Skeletal muscle satellite cell (primary cell): ENCODE results near the gene AAGAB.
A peak's percentile ranks its signal among the peaks of the same experiment; 100 is the strongest.

Experiments
- H3K27me3 ChIP-seq: 2 replicates; pipeline ENCODE4 v1.7.0; 2013; ENCODE audit warnings: low read length; ENCODE audit not compliant: control insufficient read depth, insufficient read depth
- H3K36me3 ChIP-seq: 2 replicates; pipeline ENCODE4 v1.7.0; 2013; ENCODE audit warnings: mild to moderate bottlenecking, control low read depth, low read length; ENCODE audit not compliant: insufficient read depth
- H3K4me1 ChIP-seq: 2 replicates; pipeline ENCODE4 v1.7.0; 2013; ENCODE audit warnings: low read length; ENCODE audit not compliant: control insufficient read depth, insufficient read depth
- H3K4me2 ChIP-seq: 2 replicates; pipeline ENCODE4 v1.7.0; 2013; ENCODE audit warnings: mild to moderate bottlenecking, low read length
- H3K4me3 ChIP-seq: 2 replicates; pipeline ENCODE4 v1.7.0; 2013; ENCODE audit warnings: low read length
- H3K9ac ChIP-seq: 2 replicates; pipeline ENCODE4 v1.7.0; 2013; ENCODE audit warnings: mild to moderate bottlenecking, low read depth, low read length, moderate library complexity
- H3K9me3 ChIP-seq: replicated peaks from 2 replicates; pipeline ENCODE4 v1.7.0; 2013; ENCODE audit warnings: mild to moderate bottlenecking, control low read depth, low read length

Gene AAGAB

GRCh38 chr15:67202991-67203390 lies 51.5 kb downstream of the AAGAB start:
- H3K36me3 ChIP-seq = peaks cover 40% of the 10 kb centered on the region
- no peaks in the 10 kb centered on the region for H3K27me3 ChIP-seq
- H3K9ac ChIP-seq = no peak overlapping the region
- H3K9me3 ChIP-seq = no peaks in the 10 kb centered on the region
- no peak overlapping the region for H3K4me2 ChIP-seq
- H3K4me3 ChIP-seq = no peak overlapping the region
- H3K4me1 ChIP-seq = peaks cover 35% of the 10 kb centered on the region

- no peak overlapping the region for H3K9ac ChIP-seq
- H3K9me3 ChIP-seq = no peaks in the 10 kb centered on the region
- H3K4me2 ChIP-seq = no peak overlapping the region
- no peak overlapping the region for H3K4me3 ChIP-seq
- no peaks in the 10 kb centered on the region for H3K27me3 ChIP-seq
- H3K4me1 ChIP-seq = peaks cover 38% of the 10 kb centered on the region
- H3K36me3 ChIP-seq = peaks cover 37% of the 10 kb centered on the region
Observed at GRCh38 chr15:67202091-67202490, 52.4 kb downstream of the AAGAB start.

- Histone ChIP-seq H3K9me3 (no peaks in the 10 kb centered on the region), H3K9ac (peak overlapping the region; percentile 63), H3K27me3 (no peaks in the 10 kb centered on the region), H3K36me3 (peaks cover 32% of the 10 kb centered on the region), H3K4me3 (no peak overlapping the region), H3K4me1 (peaks cover 47% of the 10 kb centered on the region), H3K4me2 (no peak overlapping the region)
Observed at GRCh38 chr15:67201136-67201535, 53.3 kb downstream of the AAGAB start.

GRCh38 chr15:67199881-67200763 lies 54.3 kb downstream of the AAGAB start:
- Histone ChIP-seq H3K4me3 (no peak overlapping the region), H3K4me2 (no peak overlapping the region), H3K36me3 (peaks cover 29% of the 10 kb centered on the region), H3K9me3 (no peaks in the 10 kb centered on the region), H3K4me1 (peaks cover 48% of the 10 kb centered on the region), H3K27me3 (no peaks in the 10 kb centered on the region), H3K9ac (peak overlapping the region; percentile 63)

- H3K27me3 ChIP-seq = no peaks in the 10 kb centered on the region
- H3K4me3 ChIP-seq = no peak overlapping the region
- no peak overlapping the region for H3K4me2 ChIP-seq
- H3K9me3 ChIP-seq = no peaks in the 10 kb centered on the region
- H3K9ac ChIP-seq = peak overlapping the region; percentile 63
- peaks cover 48% of the 10 kb centered on the region for H3K4me1 ChIP-seq
- H3K36me3 ChIP-seq = peaks cover 30% of the 10 kb centered on the region
Observed at GRCh38 chr15:67199391-67199790, 55.1 kb downstream of the AAGAB start.

- Histone ChIP-seq H3K4me3 (no peak overlapping the region), H3K9ac (no peak overlapping the region), H3K4me1 (peaks cover 48% of the 10 kb centered on the region), H3K36me3 (peaks cover 31% of the 10 kb centered on the region), H3K9me3 (no peaks in the 10 kb centered on the region), H3K27me3 (no peaks in the 10 kb centered on the region), H3K4me2 (no peak overlapping the region)
Observed at GRCh38 chr15:67198157-67198754, 56.2 kb downstream of the AAGAB start.

GRCh38 chr15:67197364-67197695 lies 57.1 kb downstream of the AAGAB start:
- Histone ChIP-seq H3K36me3 (peaks cover 39% of the 10 kb centered on the region), H3K27me3 (no peaks in the 10 kb centered on the region), H3K4me1 (peaks cover 48% of the 10 kb centered on the region), H3K4me3 (no peak overlapping the region), H3K4me2 (no peak overlapping the region), H3K9ac (no peak overlapping the region), H3K9me3 (no peaks in the 10 kb centered on the region)

GRCh38 chr15:67196672-67197363 lies 57.6 kb downstream of the AAGAB start:
- H3K4me1 ChIP-seq = peaks cover 48% of the 10 kb centered on the region
- no peaks in the 10 kb centered on the region for H3K9me3 ChIP-seq
- H3K4me2 ChIP-seq = peak overlapping the region; percentile 26
- H3K27me3 ChIP-seq = no peaks in the 10 kb centered on the region
- peaks cover 44% of the 10 kb centered on the region for H3K36me3 ChIP-seq
- H3K9ac ChIP-seq = peak overlapping the region; percentile 39
- H3K4me3 ChIP-seq = no peak overlapping the region

- no peak overlapping the region for H3K4me3 ChIP-seq
- H3K9me3 ChIP-seq = no peaks in the 10 kb centered on the region
- H3K9ac ChIP-seq = peak overlapping the region; percentile 39
- H3K27me3 ChIP-seq = no peaks in the 10 kb centered on the region
- H3K4me2 ChIP-seq = peak overlapping the region; percentile 26
- H3K36me3 ChIP-seq = peaks cover 45% of the 10 kb centered on the region
- peaks cover 45% of the 10 kb centered on the region for H3K4me1 ChIP-seq
Observed at GRCh38 chr15:67196222-67196621, 58.2 kb downstream of the AAGAB start.

- H3K36me3 ChIP-seq = peaks cover 52% of the 10 kb centered on the region
Observed at GRCh38 chr15:67195305-67195704, 59.2 kb downstream of the AAGAB start.

GRCh38 chr15:67194171-67195114 lies 60.0 kb downstream of the AAGAB start:
- Histone ChIP-seq H3K4me2 (no peak overlapping the region), H3K9me3 (no peaks in the 10 kb centered on the region), H3K9ac (no peak overlapping the region), H3K4me3 (no peak overlapping the region), H3K36me3 (peaks cover 60% of the 10 kb centered on the region), H3K4me1 (peaks cover 28% of the 10 kb centered on the region), H3K27me3 (no peaks in the 10 kb centered on the region)

More at GRCh38 chr15:67195305-67195704, 59.2 kb downstream of the AAGAB start:
- H3K4me1 ChIP-seq = peaks cover 36% of the 10 kb centered on the region
- no peak overlapping the region for H3K4me3 ChIP-seq
- H3K27me3 ChIP-seq = no peaks in the 10 kb centered on the region
- no peak overlapping the region for H3K4me2 ChIP-seq
- H3K9me3 ChIP-seq = no peaks in the 10 kb centered on the region
- H3K9ac ChIP-seq = no peak overlapping the region
